Umbilical cord (tissue), 2 donors: Measurements from ENCODE around the gene CELF4. TPM values are rescaled to one million over a fixed set of nuclear protein-coding genes. Genes with fewer than 3 reads are reported as not detected.

Experiments
- DNase-seq: peaks from one replicate; pipeline ENCODE4 v3.0.0-alpha.2; 2015; ENCODE audit warnings: low spot score
- total RNA-seq: library from RNA; depleted of rRNA; stranded (reverse); fragments of >200 nt; gene quantifications from one replicate; pipeline ENCODE4 v1.2.3, GENCODE V29; 2014; ENCODE audit warnings: low replicate concordance; ENCODE audit not compliant: insufficient read depth

Gene CELF4
- total RNA-seq, 1 donor from 2014 or later, result 5.3 TPM

DNA sequence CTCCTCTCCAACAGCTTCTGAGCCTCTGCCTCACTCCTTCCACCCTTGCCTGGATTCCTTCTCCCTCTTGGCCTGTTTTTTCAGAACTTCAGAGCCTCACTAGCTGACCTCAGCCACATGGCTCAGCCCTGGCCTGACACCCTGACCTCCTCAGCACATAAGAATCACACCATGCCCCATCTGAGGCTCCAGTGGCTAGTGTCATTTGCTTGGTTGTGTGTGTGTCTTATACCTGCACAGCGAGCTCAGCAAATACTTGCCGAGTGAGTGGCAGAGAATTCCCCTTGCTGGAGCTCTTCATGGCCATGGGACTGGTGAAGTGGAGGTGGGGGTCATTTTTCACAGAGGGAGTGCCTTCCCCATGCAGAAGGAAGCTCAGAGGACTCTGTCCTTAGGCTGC lies 70.2 kb downstream of the CELF4 start:
- no peak for DNase-seq

GRCh38 chr18:37494406-37494805 lies 71.2 kb downstream of the CELF4 start:
- no peak for DNase-seq

- no peak for DNase-seq
These were observed 72.2 kb downstream of the CELF4 start for GRCh38 chr18:37493352-37493935.

DNA sequence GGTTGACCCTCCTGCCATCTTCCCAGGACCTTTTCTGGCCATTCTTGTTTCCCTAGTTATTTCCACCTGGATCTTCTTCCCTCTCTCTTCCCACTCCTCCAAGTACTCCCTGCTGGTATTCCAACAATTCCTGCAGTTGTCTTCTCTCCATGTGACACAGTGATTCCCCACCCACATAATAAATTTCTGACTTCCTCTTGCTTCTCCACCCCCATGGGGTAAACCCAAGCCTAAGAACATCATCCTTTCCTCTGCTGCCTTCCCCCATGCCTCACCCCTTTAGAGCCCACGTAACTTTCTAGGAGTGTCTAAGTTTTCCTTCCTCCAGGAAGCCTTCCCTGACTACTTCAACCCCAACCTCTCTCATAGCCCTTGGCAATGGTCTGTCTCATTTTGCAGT lies 72.6 kb downstream of the CELF4 start:
- no peak for DNase-seq

DNA sequence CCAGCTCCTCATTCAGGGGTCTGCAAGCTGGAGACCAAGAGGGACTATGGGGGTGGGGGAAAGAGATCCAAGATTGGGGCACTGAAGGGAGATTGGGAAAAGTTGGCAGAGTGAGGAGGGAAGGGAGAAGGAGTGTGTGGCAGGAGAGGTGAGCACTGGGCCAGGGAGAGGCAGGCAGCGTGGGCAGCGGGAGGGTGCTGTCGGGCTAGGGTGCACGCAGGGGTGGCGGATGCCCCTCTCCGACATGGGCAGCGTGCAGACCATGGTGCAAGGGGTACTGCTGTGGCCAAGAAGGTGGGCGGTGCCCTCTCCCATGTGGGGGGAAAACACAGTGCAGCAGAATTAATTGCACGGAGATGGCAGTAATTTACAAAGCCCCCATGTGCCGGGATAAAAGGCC lies 74.1 kb downstream of the CELF4 start:
- DNase-seq, result no peak

- no peak for DNase-seq
These were observed 75.6 kb downstream of the CELF4 start for GRCh38 chr18:37489998-37490397.

- DNase-seq, result no peak
These were observed 76.6 kb downstream of the CELF4 start for GRCh38 chr18:37489011-37489410.

DNA sequence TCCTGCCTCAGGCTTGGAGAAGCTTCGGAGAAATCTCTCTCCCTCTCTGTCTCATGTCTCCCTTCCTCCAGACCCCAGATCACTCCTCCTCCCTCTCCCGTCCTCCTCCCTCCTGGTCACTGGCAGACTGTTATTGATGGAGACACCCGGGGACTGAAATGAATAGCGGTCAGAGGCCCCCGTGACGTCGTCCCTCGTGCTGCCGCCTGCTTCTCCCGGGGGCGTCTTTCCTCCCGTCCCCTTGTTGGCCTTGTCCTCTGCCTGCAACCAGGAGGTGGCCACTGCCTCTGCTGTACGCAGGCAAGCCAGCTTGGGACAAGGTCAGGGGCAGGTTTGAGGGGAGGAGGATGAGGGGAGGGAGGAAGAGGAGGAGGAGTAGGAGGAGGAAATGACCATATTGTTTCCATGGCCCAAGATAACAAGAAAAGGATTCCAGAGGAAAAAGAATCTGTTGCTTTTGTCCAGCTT lies 78.2 kb downstream of the CELF4 start:
- no peak for DNase-seq

DNA sequence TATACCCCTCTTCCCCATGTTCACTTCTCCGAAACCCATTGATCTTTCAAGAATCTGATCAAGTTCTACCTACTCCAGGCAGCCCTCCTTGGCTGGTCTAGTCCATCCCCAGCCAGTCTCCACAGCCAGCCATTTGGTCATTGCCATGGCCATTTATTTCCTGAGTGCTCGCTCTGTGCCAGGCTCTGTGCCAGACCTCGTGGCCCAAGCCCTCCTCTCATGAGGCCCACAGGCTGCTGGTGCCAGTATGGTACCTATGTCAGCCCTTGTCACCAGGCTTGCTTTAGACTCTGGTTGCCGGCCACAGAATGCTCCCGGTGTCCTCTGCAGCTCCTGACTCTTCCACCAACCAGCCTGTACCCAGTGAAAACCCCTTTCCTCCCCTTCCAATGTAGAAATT lies 78.8 kb downstream of the CELF4 start:
- DNase-seq, result no peak

GRCh38 chr18:37484983-37485834 lies 80.4 kb downstream of the CELF4 start:
- DNase-seq, result no peak

DNA sequence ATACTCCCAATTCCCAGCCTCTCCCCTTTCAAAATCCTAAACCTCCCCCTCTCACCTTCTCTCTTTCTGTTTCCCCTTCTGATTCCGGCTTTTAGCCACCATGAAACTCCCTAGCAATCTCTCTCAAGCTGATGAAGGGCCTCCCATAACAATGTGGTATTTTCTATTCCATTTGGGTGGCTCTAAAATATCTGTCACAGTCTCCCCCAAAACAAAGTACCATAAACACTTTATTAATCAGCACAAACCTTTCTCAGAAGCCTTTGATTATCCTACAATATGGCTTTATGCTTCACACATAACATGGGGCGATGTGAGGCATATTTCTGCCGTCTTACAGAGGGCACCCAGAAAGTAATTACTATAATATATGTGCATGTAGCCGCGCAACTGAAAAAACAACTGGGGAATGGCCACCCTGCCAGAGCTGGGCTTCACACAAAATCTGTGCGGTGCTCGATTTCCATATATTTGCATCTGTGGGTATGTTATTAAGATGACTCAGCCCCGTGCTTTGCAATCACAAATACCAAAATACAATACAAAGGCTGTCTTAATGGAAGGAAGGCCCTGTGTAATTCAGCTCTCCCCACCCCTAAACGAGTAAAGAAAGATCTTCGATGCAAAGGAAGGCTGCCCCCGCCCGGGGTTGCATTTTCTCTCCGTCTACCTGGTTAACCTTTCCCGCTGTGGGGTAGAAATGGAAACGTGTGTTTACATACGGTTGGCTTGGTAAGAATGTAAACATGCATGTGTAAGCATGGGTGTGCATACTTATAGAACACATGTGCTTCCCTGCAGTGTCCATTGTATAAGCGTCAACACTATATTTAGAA lies 81.4 kb downstream of the CELF4 start:
- no peak for DNase-seq

- peak; percentile 56 for DNase-seq
These were observed 82.2 kb downstream of the CELF4 start for GRCh38 chr18:37483221-37483971.

GRCh38 chr18:37482433-37482832 lies 83.2 kb downstream of the CELF4 start:
- DNase-seq, result no peak

- DNase-seq, result no peak
These were observed 83.6 kb downstream of the CELF4 start for GRCh38 chr18:37482002-37482401.

DNA sequence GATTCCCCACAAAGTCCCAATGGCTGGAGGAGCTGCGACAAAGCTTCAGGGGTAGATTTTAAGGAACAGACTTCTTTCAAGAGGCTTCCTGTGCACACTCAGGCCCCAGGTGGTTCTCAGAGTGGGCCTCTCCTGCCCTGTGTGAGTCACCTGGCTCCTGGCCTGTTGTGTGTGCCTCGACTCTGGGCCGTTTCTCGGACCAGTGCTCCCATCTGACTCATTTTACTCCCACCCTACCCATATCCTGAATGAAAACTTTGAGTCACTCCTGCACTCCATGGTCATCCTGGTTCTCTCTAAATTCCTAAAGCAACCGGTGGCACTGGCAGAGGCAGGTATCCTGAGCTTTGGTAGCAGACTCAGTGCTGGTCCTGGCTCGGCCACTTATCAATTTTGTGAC lies 84.1 kb downstream of the CELF4 start:
- no peak for DNase-seq

- no peak for DNase-seq
These were observed 84.5 kb downstream of the CELF4 start for GRCh38 chr18:37481072-37481471.

DNA sequence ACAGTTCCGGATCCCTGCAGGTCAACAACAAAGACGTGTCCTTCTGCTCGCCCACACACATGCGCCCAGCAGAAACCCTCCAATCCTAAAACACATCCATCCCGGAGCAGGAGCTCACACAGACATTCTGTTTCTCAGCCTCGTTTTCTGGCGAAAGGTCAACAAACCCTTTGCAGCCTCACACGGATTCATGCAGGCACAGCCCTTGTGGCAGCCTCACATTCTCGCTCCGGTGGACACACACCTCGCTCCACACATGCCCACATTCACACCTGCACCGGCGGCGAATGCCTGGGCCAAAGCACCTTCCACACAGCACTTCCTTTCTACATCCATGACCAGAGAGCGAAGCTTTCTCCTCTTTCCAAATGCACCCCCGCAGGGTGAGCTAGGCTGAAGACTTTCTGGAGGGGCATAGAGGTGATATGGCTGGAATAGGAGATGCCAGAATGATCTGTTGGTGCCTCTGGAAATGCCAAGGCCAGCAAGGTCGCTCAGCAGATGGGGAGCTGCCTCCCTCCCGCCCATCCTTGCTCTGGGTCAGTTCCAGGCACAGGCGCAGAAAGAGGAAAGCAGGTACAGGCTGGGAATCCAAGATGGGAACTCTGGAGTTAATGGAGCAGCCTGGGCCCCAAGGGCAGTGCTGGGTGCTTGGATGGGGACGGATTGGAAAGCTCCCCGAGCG lies 88.8 kb downstream of the CELF4 start:
- DNase-seq, result no peak

DNA sequence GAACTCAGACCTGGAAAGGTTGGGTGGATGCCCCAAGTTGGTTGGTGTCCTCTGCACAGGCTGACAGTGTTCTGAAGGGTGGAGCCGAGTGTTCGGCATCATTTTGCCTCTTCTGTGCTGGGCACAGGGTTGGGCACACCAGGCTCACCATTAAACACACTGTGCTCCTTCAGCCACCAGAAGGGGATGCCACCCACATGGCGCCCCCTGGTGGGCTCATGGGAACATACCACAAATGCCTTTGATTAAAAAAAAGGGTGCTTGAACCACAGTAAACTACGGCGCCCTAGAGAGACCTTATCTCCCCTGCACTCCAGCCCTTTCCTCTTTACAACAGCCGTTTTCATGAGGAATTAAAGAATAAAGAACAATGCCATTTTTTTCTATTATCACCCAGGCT lies 89.4 kb downstream of the CELF4 start:
- DNase-seq, result no peak

DNA sequence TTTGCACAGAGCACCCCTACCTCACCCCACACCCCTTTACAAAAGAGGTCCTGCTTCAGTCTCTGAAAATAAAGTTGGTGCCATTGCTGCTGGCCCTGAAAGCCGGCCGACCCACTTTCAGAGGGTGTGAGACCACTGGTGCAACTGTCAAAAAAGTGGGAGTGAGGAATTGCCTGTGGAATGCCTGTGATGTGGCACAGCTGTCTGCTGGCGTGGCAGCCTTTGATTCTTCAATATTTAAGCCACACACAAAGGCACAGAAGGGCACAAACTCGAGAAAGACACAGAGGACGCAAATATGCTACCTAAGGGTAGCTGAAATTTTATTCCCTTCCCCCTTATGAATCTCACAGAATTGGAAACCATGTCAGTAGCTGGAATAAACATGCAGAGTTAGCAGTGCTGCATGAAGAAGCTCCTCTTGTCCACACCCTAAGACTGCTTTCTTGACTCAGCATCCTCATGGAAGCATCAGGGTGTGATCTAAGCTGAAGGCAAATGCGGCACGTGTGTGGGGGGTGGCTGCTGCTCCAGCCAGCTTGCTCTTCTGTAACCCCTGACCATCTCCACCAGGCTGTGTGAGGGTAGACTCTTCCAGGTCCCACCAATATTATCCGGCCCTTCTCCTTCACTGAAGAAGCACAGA lies 92.3 kb downstream of the CELF4 start:
- no peak for DNase-seq

- no peak for DNase-seq
These were observed 94.0 kb downstream of the CELF4 start for GRCh38 chr18:37471637-37472036.

GRCh38 chr18:37470986-37471385 lies 94.6 kb downstream of the CELF4 start:
- no peak for DNase-seq
